HG03103 (cell line): Measurements from ENCODE around the gene CD3G.

ENCODE experiments used
- ATAC-seq: cut with Tn5 transposase; IDR thresholded peaks from one replicate; pipeline ENCODE4 v1.9.1; 2021; ENCODE audit warnings: low read depth; ENCODE audit not compliant: unreplicated experiment

The CD3G gene

GRCh38 chr11:118322721-118323120 is 21.4 kb upstream of the CD3G start:
- no peak for ATAC-seq

DNA sequence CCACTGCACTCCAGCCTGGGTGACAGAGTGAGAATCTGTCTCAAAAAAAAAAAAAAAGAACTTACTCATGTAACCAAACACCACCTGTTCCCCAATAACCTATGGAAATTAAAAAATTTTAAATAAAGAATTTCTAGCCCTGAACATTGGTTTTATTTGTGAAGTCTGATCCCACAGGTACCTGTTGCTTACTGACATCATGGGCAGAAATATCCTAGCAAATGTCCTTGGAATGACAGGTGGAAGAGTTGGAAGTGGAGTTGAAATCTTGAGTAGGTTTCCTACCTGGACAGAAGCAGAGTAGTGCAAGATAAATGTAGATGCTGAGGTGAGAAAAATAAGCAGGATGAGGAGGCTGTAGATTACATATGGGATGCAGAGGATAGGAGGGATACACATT is 18.9 kb upstream of the CD3G start:
- ATAC-seq, result no peak

- no peak for ATAC-seq
Measured at GRCh38 chr11:118328745-118329144, 15.4 kb upstream of the CD3G start.

- no peak for ATAC-seq
Measured at GRCh38 chr11:118334745-118335144, 9.4 kb upstream of the CD3G start.

DNA sequence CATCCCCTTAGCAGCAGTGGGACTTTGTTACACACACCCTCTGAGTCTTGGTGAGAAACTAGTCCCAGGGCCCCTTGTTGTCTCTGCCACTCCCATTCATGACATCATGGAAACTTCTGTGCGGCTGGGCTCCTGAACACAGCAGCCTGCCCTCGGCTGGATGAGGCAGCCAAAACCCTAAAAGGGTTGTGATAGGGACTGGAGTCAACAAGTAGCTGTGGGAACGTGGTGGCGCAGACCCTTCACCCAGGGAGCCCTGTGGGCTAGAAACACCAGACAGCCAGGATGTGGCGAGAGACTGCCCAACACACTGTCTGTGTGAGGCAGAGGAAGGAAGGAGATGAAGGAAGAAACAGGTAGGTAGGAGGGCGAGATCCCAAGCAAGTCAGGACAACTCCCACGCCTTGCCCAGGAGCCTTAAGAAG is 5.5 kb upstream of the CD3G start:
- ATAC-seq, result no peak

DNA sequence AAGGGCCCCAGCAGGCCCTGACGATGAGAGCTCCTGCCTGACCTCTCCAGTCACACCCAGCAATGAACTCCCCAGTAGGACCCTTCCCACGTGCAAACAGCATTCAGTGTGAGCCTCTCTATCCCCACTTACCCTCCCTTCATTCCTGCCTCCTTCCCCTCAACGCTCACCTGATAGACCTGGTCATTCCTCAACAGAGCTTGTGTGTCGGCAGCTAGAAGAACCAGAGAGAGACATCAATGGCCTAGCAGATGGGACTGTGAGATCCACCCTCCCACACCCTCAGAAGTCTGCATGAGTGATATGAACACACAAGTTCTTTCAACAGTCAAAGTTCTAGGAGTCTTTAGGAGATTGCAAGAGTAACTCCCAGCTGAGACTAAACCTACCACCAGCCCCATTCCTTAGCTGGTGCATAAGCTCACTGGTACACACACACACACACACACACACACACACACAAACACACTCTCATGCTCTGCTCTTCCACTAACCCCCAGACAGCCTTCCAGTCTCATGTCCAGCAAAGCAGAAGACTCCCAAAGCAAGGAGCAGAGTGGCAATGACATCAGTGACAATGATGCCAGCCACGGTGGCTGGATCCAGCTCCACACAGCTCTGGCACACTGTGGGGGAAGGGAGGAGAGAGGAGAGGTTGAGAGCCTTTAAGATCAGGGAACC is 4.7 kb upstream of the CD3G start:
- ATAC-seq, result no peak

GRCh38 chr11:118340449-118340848 is 3.7 kb upstream of the CD3G start:
- no peak for ATAC-seq

GRCh38 chr11:118341261-118341660 is 2.9 kb upstream of the CD3G start:
- no peak for ATAC-seq

- ATAC-seq, result no peak
Measured at GRCh38 chr11:118341815-118342489, 2.2 kb upstream of the CD3G start.

- no peak for ATAC-seq
Measured at GRCh38 chr11:118342503-118343161, 1.5 kb upstream of the CD3G start, which contains the start of gene CD3D. TSS of gene CD3D (minus strand) at chr11:118342705. CDS start at chr11:118342607, 98 bp downstream.

GRCh38 chr11:118343248-118343647 is 896 bp upstream of the CD3G start:
- ATAC-seq, result no peak

DNA sequence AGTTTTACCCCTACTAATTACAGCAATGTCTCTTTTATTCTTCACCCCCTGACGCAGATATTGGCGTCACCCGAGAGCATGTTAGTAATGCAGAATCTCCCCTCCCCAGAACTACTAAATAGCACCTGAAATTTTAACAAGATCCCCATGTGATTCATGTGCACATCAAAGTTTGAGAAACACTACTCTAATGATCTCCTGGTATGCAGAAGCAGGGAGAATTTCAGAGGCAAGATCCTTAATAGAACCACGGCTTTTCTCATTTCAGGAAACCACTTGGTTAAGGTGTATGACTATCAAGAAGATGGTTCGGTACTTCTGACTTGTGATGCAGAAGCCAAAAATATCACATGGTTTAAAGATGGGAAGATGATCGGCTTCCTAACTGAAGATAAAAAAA is 5.3 kb downstream of the CD3G start:
- ATAC-seq, result no peak

DNA sequence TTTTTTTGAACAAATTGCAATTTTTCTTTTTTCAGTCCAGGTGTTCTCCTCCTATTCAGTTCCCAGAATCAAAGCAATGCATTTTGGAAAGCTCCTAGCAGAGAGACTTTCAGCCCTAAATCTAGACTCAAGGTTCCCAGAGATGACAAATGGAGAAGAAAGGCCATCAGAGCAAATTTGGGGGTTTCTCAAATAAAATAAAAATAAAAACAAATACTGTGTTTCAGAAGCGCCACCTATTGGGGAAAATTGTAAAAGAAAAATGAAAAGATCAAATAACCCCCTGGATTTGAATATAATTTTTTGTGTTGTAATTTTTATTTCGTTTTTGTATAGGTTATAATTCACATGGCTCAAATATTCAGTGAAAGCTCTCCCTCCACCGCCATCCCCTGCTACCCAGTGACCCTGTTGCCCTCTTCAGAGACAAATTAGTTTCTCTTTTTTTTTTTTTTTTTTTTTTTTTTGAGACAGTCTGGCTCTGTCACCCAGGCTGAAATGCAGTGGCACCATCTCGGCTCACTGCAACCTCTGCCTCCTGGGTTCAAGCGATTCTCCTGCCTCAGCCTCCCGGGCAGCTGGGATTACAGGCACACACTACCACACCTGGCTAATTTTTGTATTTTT is 9.1 kb downstream of the CD3G start:
- no peak for ATAC-seq

DNA sequence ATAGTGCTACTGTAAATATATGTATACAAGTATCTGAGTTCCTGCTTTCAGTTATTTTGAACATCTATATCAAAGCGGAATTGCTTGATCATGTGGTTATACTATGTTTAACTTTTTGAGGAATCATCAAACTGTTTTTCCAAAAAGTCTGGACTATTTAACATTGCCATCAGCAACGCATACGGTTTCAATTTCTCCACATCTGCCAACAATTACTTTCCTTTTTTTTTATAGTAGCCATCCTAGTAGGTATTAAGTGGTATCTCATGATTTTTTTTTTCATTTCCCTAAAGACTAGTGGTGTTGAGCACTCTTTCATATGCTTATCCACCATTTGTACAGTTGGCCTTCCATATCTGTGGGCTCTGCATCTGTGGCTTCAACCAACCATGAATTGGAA is 13.9 kb downstream of the CD3G start:
- ATAC-seq, result no peak

DNA sequence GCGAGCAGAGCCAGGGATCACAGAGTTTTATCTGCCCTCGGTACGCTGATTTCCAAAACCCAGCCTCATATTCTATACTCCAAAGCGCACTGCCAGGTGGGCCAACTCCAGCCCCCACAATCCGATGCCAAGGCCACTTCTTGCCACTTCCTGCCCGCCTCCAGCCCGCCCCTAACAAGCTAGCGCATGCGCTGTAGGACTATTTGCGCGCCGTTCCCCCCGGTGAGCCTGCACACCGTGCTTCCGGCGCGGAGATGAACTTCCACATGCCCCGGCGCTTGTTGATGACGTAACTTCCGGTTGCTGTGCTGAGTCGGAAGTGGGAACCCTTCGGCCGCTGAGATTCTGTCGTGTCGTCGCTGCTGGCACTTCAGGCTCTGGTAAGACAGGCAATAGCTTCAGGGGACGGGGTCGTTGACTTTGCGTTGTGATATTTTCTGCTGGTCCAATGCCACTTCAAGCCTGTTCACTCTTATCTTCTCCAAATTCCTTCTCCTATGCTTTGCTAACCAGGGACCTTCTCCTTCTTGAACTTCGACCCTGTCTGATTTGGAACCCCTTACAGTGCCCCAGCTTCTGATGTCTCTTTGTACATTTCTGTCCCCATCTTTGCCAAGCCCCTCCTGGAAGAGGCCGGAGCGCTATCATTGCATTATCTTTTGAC is 15.3 kb downstream of the CD3G start, which contains the start of gene UBE4A:
TSS of gene UBE4A (plus strand) at position 306 of the 664 bp plus-strand sequence. CDS start 5,481 bp downstream, outside the sequence.
- peak; percentile 82 for ATAC-seq

DNA sequence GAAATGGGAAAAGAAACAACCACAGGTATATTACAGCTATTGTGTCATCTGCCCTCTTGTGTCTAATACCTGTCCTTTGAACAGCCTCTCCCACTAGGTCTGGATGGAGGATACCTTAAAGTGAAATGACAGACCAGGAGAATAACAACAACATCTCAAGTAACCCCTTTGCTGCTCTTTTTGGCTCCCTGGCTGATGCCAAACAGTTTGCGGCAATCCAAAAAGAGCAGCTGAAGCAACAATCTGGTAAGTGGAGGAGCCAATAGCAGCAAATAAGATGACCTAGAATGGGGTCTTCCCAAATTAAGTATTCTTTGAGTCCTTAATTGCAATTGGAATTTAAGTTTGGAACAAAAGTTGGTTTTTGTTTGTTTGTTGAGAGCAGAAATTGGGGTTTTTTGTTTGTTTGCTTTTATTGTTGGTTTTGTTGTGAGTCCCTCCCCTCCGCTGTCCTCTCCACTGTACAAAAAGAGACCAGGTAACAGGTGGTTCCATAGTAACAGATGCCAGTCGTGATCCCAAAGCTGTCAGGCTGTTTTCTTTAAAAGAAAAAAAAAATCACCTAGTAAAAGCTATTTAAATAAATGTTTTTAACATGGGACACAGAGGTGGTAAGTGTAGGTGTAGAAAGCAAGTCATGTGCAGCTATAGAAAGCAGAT is 20.9 kb downstream of the CD3G start:
- ATAC-seq, result no peak

DNA sequence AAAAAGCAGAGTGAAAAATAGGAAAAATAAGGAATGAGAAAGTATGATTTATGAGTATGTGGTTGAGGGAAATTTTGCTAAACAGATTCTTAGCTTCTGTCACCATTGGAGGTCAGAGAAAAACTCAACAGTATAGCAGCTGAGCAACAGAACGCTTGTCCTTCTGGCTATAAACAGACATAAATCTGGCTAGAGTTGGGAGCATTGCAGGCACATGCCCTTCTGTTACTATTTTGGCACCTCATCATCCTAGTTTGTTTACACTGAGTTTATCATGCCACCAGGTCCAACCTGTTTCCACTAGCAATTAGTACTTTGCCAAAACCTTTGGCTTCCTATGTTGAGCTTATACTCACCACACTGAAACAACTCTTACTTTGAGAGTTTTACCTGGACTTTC is 22.1 kb downstream of the CD3G start:
- no peak for ATAC-seq

- ATAC-seq, result no peak
Measured at GRCh38 chr11:118370774-118371173, 26.6 kb downstream of the CD3G start.

DNA sequence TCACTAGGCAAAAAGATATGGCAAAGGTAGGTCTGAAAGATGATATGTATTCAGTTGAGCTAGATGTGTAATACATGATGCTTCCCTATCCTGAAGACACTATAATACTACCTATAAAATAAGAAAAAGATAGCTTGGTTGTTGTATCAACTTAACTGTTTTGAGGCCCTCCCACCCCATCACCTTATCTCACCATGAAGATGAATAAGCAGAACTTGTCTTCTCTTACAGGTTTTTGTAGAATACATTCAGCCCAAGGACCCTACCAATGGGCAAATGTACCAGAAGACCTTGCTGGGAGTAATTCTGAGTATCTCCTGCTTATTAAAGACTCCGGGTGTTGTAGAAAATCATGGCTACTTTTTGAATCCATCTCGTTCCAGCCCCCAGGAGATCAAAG is 29.1 kb downstream of the CD3G start:
- no peak for ATAC-seq

GRCh38 chr11:118373871-118374270 is 29.7 kb downstream of the CD3G start:
- no peak for ATAC-seq
